Transverse colon (tissue), 3 donors: ENCODE data around the gene VPS33A.
"Not testable (repeated sequence)": the region's sequence is repeated elsewhere in the genome, so short reads cannot be mapped to it uniquely, and the experiment has no call there.

ENCODE experiments used
- EP300 ChIP-seq: sonication (generic); formaldehyde crosslinking; IDR thresholded peaks from one replicate; pipeline ENCODE4 v1.6.1; 2017; ENCODE audit warnings: antibody characterized with exemption, low read depth
- POLR2A ChIP-seq: fragments of 450-650 bp; IDR thresholded peaks from one replicate; pipeline ENCODE4 v1.6.1; 2016; ENCODE audit warnings: antibody characterized with exemption, mild to moderate bottlenecking, moderate library complexity
- TF ChIP-seq, protein P1 (sequence below), 5 experiments: fragments of 200-600 bp in 3 of 5; fragments of 450-650 bp in 2 of 5; sonication (generic) in 3 of 5; IDR thresholded peaks; 1 replicate in 2 of 5; 2 replicates in 3 of 5; pipeline ENCODE4 v1.5.1; 2016 to 2017; ENCODE audit warnings: antibody characterized with exemption in 5 of 5, inconsistent platforms in 3 of 5, mild to moderate bottlenecking in 2 of 5, moderate library complexity in 1 of 5

DNA sequence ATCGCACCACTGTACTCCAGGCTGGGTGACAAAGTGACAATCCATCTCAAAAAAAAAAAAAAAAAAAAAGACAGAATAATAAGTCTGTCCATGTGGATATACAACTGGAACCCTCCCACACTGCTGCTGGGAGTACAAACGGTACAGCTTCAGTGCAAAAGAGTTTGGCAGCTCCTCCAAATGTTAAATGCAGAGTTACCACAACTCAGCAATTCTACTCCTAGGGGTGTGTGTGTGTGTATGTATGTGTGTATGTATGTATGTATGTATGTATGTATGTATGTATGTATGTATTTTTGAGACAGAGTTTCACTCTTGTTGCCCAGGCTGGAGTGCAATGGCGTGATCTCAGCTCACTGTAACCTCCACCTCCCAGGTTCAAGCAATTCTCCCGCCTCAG lies 7.4 kb downstream of the VPS33A start:
- TF ChIP-seq, protein P1, sequence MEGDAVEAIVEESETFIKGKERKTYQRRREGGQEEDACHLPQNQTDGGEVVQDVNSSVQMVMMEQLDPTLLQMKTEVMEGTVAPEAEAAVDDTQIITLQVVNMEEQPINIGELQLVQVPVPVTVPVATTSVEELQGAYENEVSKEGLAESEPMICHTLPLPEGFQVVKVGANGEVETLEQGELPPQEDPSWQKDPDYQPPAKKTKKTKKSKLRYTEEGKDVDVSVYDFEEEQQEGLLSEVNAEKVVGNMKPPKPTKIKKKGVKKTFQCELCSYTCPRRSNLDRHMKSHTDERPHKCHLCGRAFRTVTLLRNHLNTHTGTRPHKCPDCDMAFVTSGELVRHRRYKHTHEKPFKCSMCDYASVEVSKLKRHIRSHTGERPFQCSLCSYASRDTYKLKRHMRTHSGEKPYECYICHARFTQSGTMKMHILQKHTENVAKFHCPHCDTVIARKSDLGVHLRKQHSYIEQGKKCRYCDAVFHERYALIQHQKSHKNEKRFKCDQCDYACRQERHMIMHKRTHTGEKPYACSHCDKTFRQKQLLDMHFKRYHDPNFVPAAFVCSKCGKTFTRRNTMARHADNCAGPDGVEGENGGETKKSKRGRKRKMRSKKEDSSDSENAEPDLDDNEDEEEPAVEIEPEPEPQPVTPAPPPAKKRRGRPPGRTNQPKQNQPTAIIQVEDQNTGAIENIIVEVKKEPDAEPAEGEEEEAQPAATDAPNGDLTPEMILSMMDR (IDR thresholded peaks at IDR 0.05) = not testable (repeated sequence)
- not testable (repeated sequence) for TF ChIP-seq POLR2A, EP300
